Esophagus squamous epithelium (tissue), 4 donors: ENCODE results near the gene UBXN10.

Source experiments
- POLR2A ChIP-seq, 4 donors: fragments of 450-650 bp; IDR thresholded peaks; one replicate each; pipeline ENCODE4 v1.6.1; 2017; ENCODE audit warnings: antibody characterized with exemption in 4 of 4, mild to moderate bottlenecking in 4 of 4, moderate library complexity in 3 of 4
- TF ChIP-seq, protein P1 (sequence below), 6 experiments: fragments of 450-650 bp in 4 of 6; fragments of 200-600 bp in 2 of 6; sonication (generic) in 2 of 6; IDR thresholded peaks; one replicate each; pipeline ENCODE4 v1.5.1; 2016 to 2019; ENCODE audit warnings: antibody characterized with exemption in 6 of 6, mild to moderate bottlenecking in 4 of 6, moderate library complexity in 4 of 6

DNA sequence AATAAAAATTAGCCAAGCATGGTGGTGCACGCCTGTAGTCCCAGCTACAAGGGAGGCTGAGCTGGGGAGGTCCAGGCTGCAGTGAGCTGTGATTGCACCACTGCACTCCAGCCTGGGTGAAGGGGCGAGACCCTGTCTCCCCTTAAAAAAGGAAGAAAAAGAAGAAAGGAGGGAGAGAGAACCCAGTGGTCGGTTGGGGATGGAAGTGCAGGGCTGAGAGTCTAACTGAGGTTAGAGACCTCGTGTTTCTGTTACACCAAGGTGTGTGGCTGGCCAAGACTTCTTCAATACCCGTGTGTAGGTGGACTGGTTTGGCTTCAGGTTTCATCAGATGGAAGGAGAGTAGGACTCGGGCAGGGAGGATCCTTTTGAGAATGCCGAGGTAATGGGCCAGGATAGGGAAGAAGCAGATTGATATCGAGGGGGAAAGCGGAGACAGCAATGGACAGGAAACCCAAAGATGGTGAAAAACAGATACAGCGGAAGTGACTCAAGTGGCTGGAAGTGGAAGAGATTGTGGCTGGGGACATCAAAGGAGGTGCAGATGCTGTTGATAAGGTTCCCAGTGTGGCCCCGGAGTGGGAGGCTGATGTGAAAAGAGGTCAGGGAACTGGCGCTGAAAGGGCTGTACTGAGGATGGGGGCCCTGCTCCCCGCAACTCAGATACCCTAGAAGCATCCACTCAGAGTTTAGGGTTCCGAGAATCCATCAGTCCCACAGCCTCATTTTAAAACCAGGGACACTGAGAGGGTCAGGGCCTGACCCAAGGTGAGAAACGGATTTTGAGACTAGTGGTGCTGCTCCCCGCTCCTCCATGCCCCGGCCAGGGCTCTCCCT, 681 bp upstream of the UBXN10 start:
- TF ChIP-seq, protein P1, sequence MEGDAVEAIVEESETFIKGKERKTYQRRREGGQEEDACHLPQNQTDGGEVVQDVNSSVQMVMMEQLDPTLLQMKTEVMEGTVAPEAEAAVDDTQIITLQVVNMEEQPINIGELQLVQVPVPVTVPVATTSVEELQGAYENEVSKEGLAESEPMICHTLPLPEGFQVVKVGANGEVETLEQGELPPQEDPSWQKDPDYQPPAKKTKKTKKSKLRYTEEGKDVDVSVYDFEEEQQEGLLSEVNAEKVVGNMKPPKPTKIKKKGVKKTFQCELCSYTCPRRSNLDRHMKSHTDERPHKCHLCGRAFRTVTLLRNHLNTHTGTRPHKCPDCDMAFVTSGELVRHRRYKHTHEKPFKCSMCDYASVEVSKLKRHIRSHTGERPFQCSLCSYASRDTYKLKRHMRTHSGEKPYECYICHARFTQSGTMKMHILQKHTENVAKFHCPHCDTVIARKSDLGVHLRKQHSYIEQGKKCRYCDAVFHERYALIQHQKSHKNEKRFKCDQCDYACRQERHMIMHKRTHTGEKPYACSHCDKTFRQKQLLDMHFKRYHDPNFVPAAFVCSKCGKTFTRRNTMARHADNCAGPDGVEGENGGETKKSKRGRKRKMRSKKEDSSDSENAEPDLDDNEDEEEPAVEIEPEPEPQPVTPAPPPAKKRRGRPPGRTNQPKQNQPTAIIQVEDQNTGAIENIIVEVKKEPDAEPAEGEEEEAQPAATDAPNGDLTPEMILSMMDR (IDR thresholded peaks at IDR 0.05): no peak
- TF ChIP-seq POLR2A (IDR thresholded peaks at IDR 0.05): no peak
